AG09309 (cell line): ENCODE data around the gene OR2S2.

Experiments
- DNase-seq: peaks from one replicate; pipeline ENCODE4 v3.0.0-alpha.2; 2010; ENCODE audit warnings: low read depth
- H3K4me3 ChIP-seq: 2 replicates; pipeline ENCODE4 v1.5.1; 2011; ENCODE audit warnings: mild to moderate bottlenecking, low read depth, low read length, moderate library complexity; ENCODE audit not compliant: control insufficient read depth
- TF ChIP-seq, protein P1 (sequence below): IDR thresholded peaks from 2 replicates; pipeline ENCODE4 v1.5.1; 2011; ENCODE audit warnings: mild to moderate bottlenecking, low read depth, low read length, inconsistent platforms; ENCODE audit not compliant: insufficient read depth, control insufficient read depth; ENCODE audit errors: missing control alignments

The OR2S2 gene

DNA sequence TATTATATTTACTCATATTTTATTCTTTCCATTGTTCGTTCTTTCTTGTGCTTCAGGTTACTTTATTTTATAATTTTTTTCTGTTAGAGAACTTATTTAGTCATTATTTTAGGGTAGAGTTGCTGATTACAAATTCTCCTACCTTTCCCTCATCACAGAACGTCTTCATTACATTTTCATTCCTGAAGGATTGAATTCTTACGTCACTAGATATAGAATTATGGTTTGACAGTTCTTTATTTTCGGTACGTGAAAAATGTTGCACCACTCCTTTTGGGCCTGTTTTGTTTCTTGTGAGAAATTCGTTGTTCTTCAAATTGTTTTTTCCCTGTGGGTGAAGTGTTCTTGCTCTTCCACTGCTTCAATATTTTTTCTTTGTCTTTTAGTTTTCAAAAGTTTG is 20.8 kb upstream of the OR2S2 start:
- TF ChIP-seq, protein P1, sequence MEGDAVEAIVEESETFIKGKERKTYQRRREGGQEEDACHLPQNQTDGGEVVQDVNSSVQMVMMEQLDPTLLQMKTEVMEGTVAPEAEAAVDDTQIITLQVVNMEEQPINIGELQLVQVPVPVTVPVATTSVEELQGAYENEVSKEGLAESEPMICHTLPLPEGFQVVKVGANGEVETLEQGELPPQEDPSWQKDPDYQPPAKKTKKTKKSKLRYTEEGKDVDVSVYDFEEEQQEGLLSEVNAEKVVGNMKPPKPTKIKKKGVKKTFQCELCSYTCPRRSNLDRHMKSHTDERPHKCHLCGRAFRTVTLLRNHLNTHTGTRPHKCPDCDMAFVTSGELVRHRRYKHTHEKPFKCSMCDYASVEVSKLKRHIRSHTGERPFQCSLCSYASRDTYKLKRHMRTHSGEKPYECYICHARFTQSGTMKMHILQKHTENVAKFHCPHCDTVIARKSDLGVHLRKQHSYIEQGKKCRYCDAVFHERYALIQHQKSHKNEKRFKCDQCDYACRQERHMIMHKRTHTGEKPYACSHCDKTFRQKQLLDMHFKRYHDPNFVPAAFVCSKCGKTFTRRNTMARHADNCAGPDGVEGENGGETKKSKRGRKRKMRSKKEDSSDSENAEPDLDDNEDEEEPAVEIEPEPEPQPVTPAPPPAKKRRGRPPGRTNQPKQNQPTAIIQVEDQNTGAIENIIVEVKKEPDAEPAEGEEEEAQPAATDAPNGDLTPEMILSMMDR, result no peak
- DNase-seq, result no peak
- no peak overlapping the region for H3K4me3 ChIP-seq

DNA sequence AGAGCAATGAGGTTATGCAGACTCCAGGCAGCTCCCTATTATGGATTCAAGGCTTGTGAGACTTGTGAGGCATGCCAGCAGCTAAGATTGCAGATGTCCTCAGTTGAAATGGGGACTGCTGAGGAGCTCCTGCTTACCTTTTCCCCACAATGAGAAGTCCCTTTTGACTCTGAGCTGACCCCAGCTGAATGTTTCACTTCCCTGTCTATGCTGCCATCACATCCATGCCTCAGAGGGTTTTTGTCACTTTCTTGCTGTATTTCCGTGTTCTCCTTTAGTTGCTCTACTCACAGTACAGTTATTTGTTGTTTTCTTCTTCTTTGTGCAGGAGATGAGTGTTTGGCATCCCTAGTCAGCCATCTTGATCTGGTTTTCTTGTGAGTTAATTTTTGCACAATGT is 18.8 kb upstream of the OR2S2 start:
- H3K4me3 ChIP-seq, result no peak overlapping the region
- no peak for DNase-seq
- TF ChIP-seq, protein P1, result no peak

DNA sequence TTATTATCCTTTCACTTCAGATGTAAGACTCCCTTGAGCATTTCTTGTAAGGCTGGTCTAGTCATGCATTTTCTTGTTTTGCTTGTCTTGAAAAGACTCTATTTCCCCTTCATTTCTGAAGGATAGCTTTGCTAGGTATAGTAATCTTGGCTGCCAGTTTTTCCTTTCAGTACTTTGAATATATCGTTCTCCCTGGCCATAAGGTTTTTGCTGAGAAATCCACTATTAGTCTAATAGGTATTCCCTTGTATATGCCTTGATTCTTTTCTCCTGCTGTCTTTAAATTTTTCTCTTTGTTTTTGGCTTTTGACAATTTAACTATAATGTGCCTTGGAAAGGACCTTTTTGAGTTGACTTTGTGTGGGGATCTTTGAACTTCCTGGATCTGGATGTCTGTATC is 16.8 kb upstream of the OR2S2 start:
- TF ChIP-seq, protein P1, result no peak
- no peak for DNase-seq
- no peak overlapping the region for H3K4me3 ChIP-seq

DNA sequence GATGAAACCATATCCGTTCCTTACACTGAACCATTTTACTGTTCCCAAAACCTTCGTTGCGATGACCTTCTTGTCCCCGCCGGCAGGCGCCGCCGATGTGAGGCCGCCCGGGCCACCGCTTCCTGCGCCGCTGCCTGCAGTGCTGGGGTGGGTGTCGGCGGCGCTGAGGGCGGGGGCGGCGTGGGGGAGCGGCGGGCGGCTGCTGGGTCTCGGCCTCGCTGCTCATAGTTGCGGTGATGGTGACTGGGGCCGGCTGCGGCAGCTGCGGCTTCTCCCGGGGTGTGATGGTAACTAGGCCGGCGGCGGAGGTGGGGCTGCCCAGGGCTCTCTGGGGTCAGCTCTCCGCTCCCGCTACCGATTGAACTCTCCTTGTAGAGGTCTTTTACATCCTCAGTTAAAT is 14.1 kb upstream of the OR2S2 start:
- TF ChIP-seq, protein P1, result no peak
- no peak for DNase-seq
- H3K4me3 ChIP-seq, result no peak overlapping the region

DNA sequence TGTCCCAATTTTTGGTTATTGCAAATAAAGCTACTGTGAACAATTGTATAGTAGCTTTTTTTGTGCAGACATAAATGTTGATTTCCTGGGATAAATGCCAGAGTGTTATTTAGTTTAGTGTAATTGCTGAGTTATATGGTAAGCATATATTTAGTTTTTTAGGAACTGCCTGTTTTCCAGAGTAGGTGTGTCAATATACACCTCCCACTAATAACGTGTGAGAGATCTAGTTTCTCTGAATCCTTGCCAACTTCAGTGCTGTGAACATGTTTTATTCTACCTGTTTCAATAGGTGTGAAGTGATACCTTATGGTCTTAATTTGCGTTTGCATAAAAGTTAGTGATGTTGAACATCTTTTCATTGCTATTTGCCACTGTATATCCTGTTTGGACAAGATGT is 9.1 kb upstream of the OR2S2 start:
- TF ChIP-seq, protein P1, result no peak
- no peak for DNase-seq
- no peak overlapping the region for H3K4me3 ChIP-seq

DNA sequence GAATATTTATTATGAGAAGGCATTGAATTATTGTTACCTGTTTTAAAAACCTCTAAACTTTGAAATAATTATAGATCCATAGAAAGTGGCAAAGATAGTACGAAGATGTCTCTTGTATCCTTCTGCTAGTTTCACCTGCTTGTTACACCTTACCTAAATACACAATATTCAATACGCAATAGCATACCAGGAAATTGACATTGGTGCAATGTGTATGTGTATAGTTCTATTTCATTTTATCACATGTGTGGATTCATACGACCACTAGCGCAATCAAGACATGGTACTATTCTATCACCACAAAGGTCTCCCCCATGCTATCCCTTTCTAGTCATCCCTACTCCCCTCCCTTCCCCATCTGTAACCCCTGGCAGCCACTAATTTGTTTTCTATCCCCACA is 8.5 kb upstream of the OR2S2 start:
- no peak for DNase-seq
- no peak overlapping the region for H3K4me3 ChIP-seq
- TF ChIP-seq, protein P1, result no peak

DNA sequence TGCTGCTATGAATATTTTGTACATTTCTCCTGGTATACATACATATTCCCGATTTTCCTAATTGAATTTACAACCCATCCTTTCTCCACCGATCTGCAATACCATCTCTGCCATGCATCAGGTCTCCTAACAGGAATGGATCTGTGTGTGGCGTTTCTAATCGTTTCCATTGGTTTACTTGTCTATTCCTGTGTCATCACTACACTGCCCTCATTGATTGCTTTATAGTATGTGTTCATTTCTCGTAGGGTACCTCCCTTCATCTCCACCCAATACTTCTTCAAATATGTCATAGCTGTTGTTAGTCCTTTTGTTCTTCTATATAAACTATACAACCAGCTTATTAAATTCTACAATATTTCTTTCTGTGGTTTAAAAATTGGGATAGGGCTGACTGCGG is 7.1 kb upstream of the OR2S2 start:
- no peak for DNase-seq
- no peak overlapping the region for H3K4me3 ChIP-seq
- TF ChIP-seq, protein P1, result no peak
